H1 (cell line): ENCODE results near the gene PRKAG3.

Source experiments
- ASH2L ChIP-seq: fragments of 200-600, 300-600 bp; sonication (generic); IDR thresholded peaks from one replicate; pipeline ENCODE4 v1.7.1; 2017; ENCODE audit warnings: low read length
- CHD2 ChIP-seq: IDR thresholded peaks from 2 replicates; pipeline ENCODE4 v1.6.1; 2012; ENCODE audit warnings: low read length, improper control_type of control experiment
- CTCF ChIP-seq, 3 experiments: IDR thresholded peaks; 1 replicate in 2 of 3; 2 replicates in 1 of 3; pipeline versions ENCODE4 v1.5.1 to v1.6.1; 2011; ENCODE audit warnings: low read length in 3 of 3, mild to moderate bottlenecking in 3 of 3, inconsistent platforms in 2 of 3, low read depth in 1 of 3, moderate library complexity in 1 of 3; ENCODE audit not compliant: insufficient read depth in 1 of 3; ENCODE audit errors: control extremely low read depth in 1 of 3
- E2F6 ChIP-seq: IDR thresholded peaks from 2 replicates; pipeline ENCODE4 v1.6.1; 2012; ENCODE audit warnings: inconsistent platforms
- FOSL1 ChIP-seq: IDR thresholded peaks from 2 replicates; pipeline ENCODE4 v1.6.1; 2011; ENCODE audit warnings: mild to moderate bottlenecking, low read depth, low read length, moderate library complexity; ENCODE audit not compliant: insufficient read depth
- HDAC6 ChIP-seq: IDR thresholded peaks from one replicate; pipeline ENCODE4 v1.7.1; 2012; ENCODE audit warnings: low read depth, mild to moderate bottlenecking, inconsistent platforms, low read length, moderate library complexity
- MAFK ChIP-seq: IDR thresholded peaks from 2 replicates; pipeline ENCODE4 v1.6.1; 2012; ENCODE audit warnings: low read depth, mild to moderate bottlenecking, improper control_type of control experiment, low read length
- MAX ChIP-seq: IDR thresholded peaks from 2 replicates; pipeline ENCODE4 v1.6.1; 2012; ENCODE audit warnings: inconsistent platforms
- POLR2AphosphoS5 ChIP-seq: IDR thresholded peaks from 2 replicates; pipeline ENCODE4 v1.6.1; 2011; ENCODE audit warnings: low read depth, low read length
- RAD21 ChIP-seq, 2 experiments: IDR thresholded peaks in 1 of 2; conservative IDR thresholded peaks in 1 of 2; 2 replicates each; pipeline ENCODE4 v1.6.1; 2011; ENCODE audit warnings: low read depth in 2 of 2, low read length in 2 of 2, improper control_type of control experiment in 1 of 2, inconsistent platforms in 1 of 2, mild to moderate bottlenecking in 1 of 2, moderate library complexity in 1 of 2
- YY1 ChIP-seq: IDR thresholded peaks from 2 replicates; pipeline ENCODE4 v1.6.1; 2011; ENCODE audit warnings: low read depth, mild to moderate bottlenecking, low read length
- ZNF274 ChIP-seq: IDR thresholded peaks from 2 replicates; pipeline ENCODE4 v1.7.0; 2012; ENCODE audit warnings: low read length, borderline replicate concordance; ENCODE audit errors: extremely low read depth

- no peak for TF ChIP-seq CTCF (IDR thresholded peaks at IDR 0.05; ENCODE audit: control extremely low read depth in 1 of 3, insufficient read depth in 1 of 3, low read depth in 1 of 3, low read length in 3 of 3)
- TF ChIP-seq POLR2AphosphoS5 = no peak
- no peak for TF ChIP-seq YY1
- TF ChIP-seq MAX = no peak
- no peak for TF ChIP-seq MAFK
- TF ChIP-seq ZNF274 = no peak
- TF ChIP-seq CHD2 = no peak
- no peak for TF ChIP-seq HDAC6
- no peak for TF ChIP-seq FOSL1
- TF ChIP-seq RAD21 (IDR thresholded peaks at IDR 0.05 in 1 of 2, conservative IDR thresholded peaks at IDR 0.05 in 1 of 2; ENCODE audit: low read depth in 2 of 2, low read length in 2 of 2) = no peak
- no peak for TF ChIP-seq ASH2L
- TF ChIP-seq E2F6 = no peak
These were observed 55.1 kb downstream of the PRKAG3 start for GRCh38 chr2:218776488-218776887.
